Renal cortex interstitium (tissue), 11 donors: Measurements from ENCODE around the gene SCGB3A2. TPM values are rescaled to one million over a fixed set of nuclear protein-coding genes. Genes with fewer than 3 reads are reported as not detected.
"Not testable (repeated sequence)": the region's sequence is repeated elsewhere in the genome, so short reads cannot be mapped to it uniquely, and the experiment has no call there.

Experiments used
- DNase-seq, 11 donors: peaks; one replicate each; pipeline ENCODE4 v3.0.0-alpha.2; 2013; ENCODE audit warnings: low read depth in 9 of 11, low spot score in 4 of 11; ENCODE audit errors: extremely low read depth in 1 of 11
- polyA plus RNA-seq, 3 donors: library from polyadenylated mRNA; unstranded; fragments of 120-200 nt; gene quantifications; one replicate each; pipeline ENCODE4 v1.2.1, GENCODE V29; 2013; ENCODE audit not compliant: insufficient read length in 3 of 3

The SCGB3A2 gene
- polyA plus RNA-seq, 3 donors = 0.22 to 0.41 TPM; not detected in 1

- DNase-seq = no peak
Measured at GRCh38 chr5:147858565-147858964, 19.9 kb upstream of the SCGB3A2 start.

GRCh38 chr5:147859962-147860640 is 18.4 kb upstream of the SCGB3A2 start:
- no peak for DNase-seq

- DNase-seq = no peak
Measured at GRCh38 chr5:147860641-147861025, 17.9 kb upstream of the SCGB3A2 start.

- peak in 5 of 11 donors; percentile 4 to 20 (median 14) for DNase-seq
Measured at GRCh38 chr5:147863454-147864158, 14.9 kb upstream of the SCGB3A2 start.

- DNase-seq = no peak
Measured at GRCh38 chr5:147869112-147869511, 9.4 kb upstream of the SCGB3A2 start.

GRCh38 chr5:147869892-147870291 is 8.6 kb upstream of the SCGB3A2 start:
- DNase-seq = not testable (repeated sequence)

GRCh38 chr5:147871980-147872549 is 6.4 kb upstream of the SCGB3A2 start:
- DNase-seq = not testable (repeated sequence)

GRCh38 chr5:147872744-147873435 is 5.6 kb upstream of the SCGB3A2 start:
- DNase-seq = not testable (repeated sequence)

GRCh38 chr5:147874118-147874875 is 4.2 kb upstream of the SCGB3A2 start:
- DNase-seq = not testable (repeated sequence)

- no peak for DNase-seq
Measured at GRCh38 chr5:147874910-147875367, 3.6 kb upstream of the SCGB3A2 start.

GRCh38 chr5:147876141-147876540 is 2.4 kb upstream of the SCGB3A2 start:
- DNase-seq = no peak

- DNase-seq = no peak
Measured at GRCh38 chr5:147876626-147877025, 1.9 kb upstream of the SCGB3A2 start.

- no peak for DNase-seq
Measured at GRCh38 chr5:147879784-147880183, 1.3 kb downstream of the SCGB3A2 start.

GRCh38 chr5:147880487-147880886 is 2.0 kb downstream of the SCGB3A2 start:
- no peak for DNase-seq

GRCh38 chr5:147882586-147883313 is 4.2 kb downstream of the SCGB3A2 start:
- DNase-seq = no peak

GRCh38 chr5:147887026-147887627 is 8.6 kb downstream of the SCGB3A2 start:
- DNase-seq = no peak

- DNase-seq = no peak
Measured at GRCh38 chr5:147887930-147888329, 9.4 kb downstream of the SCGB3A2 start.
